ENCODE results near the gene TCF4.

Gene TCF4

DNA sequence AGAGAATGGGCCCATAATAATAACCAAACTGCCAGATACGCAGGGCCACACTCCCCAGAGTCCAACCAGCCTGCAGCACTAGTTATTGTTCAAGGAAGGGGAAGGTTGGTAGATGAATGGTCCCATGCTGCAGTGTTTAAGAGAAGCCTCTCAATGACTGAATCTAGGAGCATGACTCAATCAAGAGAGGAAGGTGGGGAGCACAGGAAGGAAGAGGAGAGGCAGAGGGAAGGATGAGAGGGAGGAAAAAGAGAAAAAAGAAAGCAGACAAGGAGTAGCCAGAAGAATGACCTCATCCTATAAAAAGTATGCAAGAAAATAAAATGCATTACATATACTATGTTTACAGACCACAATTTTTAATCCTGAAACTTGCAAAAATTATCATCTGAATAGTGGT is 174.5 kb downstream of the TCF4 start:
- no peaks in the 10 kb centered on the region for H4K20me1 ChIP-seq (ENCODE audit: control insufficient read depth, insufficient read depth, low read depth, low read length)
- H3K79me2 ChIP-seq (ENCODE audit: control insufficient read depth, low read length): peaks cover 100% of the 10 kb centered on the region
- peaks cover 46% of the 10 kb centered on the region for H3K36me3 ChIP-seq (ENCODE audit: control insufficient read depth, low read length)
- peaks cover 7% of the 10 kb centered on the region for H3F3A ChIP-seq (ENCODE audit: control insufficient read depth, insufficient read depth)
- H3K4me2 ChIP-seq (ENCODE audit: low read length): no peak overlapping the region
- no peaks in the 10 kb centered on the region for H3K27me3 ChIP-seq (ENCODE audit: control insufficient read depth, low read length)
- no peaks in the 10 kb centered on the region for H3K9me2 ChIP-seq (replicated peaks; ENCODE audit: control insufficient read depth, low read length)
- no peak overlapping the region for H3K27ac ChIP-seq (ENCODE audit: low read depth, low read length)
- TF ChIP-seq, protein P1, sequence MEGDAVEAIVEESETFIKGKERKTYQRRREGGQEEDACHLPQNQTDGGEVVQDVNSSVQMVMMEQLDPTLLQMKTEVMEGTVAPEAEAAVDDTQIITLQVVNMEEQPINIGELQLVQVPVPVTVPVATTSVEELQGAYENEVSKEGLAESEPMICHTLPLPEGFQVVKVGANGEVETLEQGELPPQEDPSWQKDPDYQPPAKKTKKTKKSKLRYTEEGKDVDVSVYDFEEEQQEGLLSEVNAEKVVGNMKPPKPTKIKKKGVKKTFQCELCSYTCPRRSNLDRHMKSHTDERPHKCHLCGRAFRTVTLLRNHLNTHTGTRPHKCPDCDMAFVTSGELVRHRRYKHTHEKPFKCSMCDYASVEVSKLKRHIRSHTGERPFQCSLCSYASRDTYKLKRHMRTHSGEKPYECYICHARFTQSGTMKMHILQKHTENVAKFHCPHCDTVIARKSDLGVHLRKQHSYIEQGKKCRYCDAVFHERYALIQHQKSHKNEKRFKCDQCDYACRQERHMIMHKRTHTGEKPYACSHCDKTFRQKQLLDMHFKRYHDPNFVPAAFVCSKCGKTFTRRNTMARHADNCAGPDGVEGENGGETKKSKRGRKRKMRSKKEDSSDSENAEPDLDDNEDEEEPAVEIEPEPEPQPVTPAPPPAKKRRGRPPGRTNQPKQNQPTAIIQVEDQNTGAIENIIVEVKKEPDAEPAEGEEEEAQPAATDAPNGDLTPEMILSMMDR (IDR thresholded peaks at IDR 0.05; ENCODE audit: low read depth, low read length, poor library complexity, severe bottlenecking): no peak
- no peak for TF ChIP-seq EZH2phosphoT487 (IDR thresholded peaks at IDR 0.05; ENCODE audit: borderline replicate concordance, low read length)
- no peaks in the 10 kb centered on the region for H3K9me3 ChIP-seq (ENCODE audit: control insufficient read depth, insufficient read depth, low read length)
- H3K4me1 ChIP-seq (ENCODE audit: control insufficient read depth, low read length): peaks cover 52% of the 10 kb centered on the region
- H3K4me3 ChIP-seq (ENCODE audit: low read length): no peak overlapping the region

DNA sequence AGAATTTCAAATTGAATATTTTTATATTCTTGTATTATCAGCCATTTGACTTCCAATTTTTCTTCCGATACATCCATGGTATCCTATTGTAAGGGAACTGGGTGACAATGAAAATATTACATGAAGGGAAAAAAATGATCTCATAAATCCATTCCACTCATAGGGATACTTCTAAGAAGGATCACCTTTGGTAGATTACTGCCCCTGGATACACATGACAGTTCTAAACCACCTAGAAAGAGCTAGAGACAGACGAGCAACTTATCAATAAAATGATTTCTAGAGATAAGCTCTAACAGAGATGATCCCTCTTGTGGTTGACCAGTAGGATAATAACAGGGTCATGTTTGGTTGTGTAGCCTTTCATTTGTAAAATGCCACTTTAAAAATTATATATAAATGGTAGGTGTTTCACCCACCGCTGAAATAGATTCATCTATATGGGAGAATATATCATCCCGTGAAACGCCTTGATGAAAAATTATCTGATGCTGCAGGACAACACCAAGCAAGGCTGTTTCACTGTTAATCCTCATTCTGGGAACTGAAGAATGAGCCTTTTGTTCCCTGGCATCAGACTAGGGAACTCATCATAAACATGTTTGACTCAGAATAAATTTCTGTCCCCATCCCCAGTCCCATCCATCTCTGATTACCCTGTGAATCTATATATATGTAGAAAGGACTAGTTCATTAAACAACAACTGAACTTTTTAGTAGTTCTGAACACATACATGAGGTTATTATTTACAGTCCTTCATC is 180.0 kb downstream of the TCF4 start:
- TF ChIP-seq, protein P1 (IDR thresholded peaks at IDR 0.05; ENCODE audit: low read depth, low read length, poor library complexity, severe bottlenecking): no peak
- TF ChIP-seq EZH2phosphoT487 (IDR thresholded peaks at IDR 0.05; ENCODE audit: borderline replicate concordance, low read length): no peak
- no peak overlapping the region for H3K27ac ChIP-seq (ENCODE audit: low read depth, low read length)
- H3K9me2 ChIP-seq (replicated peaks; ENCODE audit: control insufficient read depth, low read length): no peaks in the 10 kb centered on the region
- no peaks in the 10 kb centered on the region for H3K9me3 ChIP-seq (ENCODE audit: control insufficient read depth, insufficient read depth, low read length)
- H4K20me1 ChIP-seq (ENCODE audit: control insufficient read depth, insufficient read depth, low read depth, low read length): peaks cover 7% of the 10 kb centered on the region; the same call in 1 of the 2 replicates
- peaks cover 100% of the 10 kb centered on the region for H3K79me2 ChIP-seq (ENCODE audit: control insufficient read depth, low read length)
- no peaks in the 10 kb centered on the region for H3K27me3 ChIP-seq (ENCODE audit: control insufficient read depth, low read length)
- no peak overlapping the region for H3K4me3 ChIP-seq (ENCODE audit: low read length)
- H3K36me3 ChIP-seq (ENCODE audit: control insufficient read depth, low read length): peaks cover 27% of the 10 kb centered on the region
- no peak overlapping the region for H3K4me2 ChIP-seq (ENCODE audit: low read length)
- H3K4me1 ChIP-seq (ENCODE audit: control insufficient read depth, low read length): no peaks in the 10 kb centered on the region
- no peaks in the 10 kb centered on the region; the same call in 1 of the 2 replicates for H3F3A ChIP-seq (ENCODE audit: control insufficient read depth, insufficient read depth)

DNA sequence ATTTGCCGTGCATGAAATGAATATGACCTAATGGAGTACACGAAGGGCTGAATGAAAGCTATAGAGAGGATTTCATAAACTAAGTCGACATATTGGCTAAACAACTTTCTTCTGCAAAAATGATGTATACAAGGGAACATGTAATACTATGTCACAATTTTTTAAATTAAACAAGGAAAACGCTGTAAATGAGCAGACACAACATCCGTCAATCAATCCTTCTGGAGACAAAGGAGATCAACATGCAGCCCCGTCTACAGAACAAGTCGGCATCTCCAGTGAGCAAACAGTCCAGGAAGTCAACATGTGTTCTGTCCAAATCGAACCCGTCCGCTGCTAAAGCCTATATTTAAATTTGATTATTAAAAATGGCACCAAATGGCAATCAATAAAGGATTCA is 180.8 kb downstream of the TCF4 start:
- Histone ChIP-seq H3K4me2 (ENCODE audit: low read length) (no peak overlapping the region), H3K9me2 (replicated peaks; ENCODE audit: control insufficient read depth, low read length) (no peaks in the 10 kb centered on the region), H3K9me3 (ENCODE audit: control insufficient read depth, insufficient read depth, low read length) (no peaks in the 10 kb centered on the region), H4K20me1 (ENCODE audit: control insufficient read depth, insufficient read depth, low read depth, low read length) (peaks cover 7% of the 10 kb centered on the region; the same call in 1 of the 2 replicates), H3K36me3 (ENCODE audit: control insufficient read depth, low read length) (peaks cover 25% of the 10 kb centered on the region), H3K79me2 (ENCODE audit: control insufficient read depth, low read length) (peaks cover 98% of the 10 kb centered on the region), H3K27ac (ENCODE audit: low read depth, low read length) (no peak overlapping the region), H3K4me1 (ENCODE audit: control insufficient read depth, low read length) (no peaks in the 10 kb centered on the region), H3K27me3 (ENCODE audit: control insufficient read depth, low read length) (no peaks in the 10 kb centered on the region), H3F3A (ENCODE audit: control insufficient read depth, insufficient read depth) (no peaks in the 10 kb centered on the region; the same call in 1 of the 2 replicates), H3K4me3 (ENCODE audit: low read length) (no peak overlapping the region)
- no peak for TF ChIP-seq EZH2phosphoT487 (IDR thresholded peaks at IDR 0.05; ENCODE audit: borderline replicate concordance, low read length)
- TF ChIP-seq, protein P1 (IDR thresholded peaks at IDR 0.05; ENCODE audit: low read depth, low read length, poor library complexity, severe bottlenecking): no peak

Measured in DOHH2 (cell line).